ENCODE results near the gene CCR6. TPM values are rescaled to one million over a fixed set of nuclear protein-coding genes. Genes with fewer than 3 reads are reported as not detected.

Gene CCR6
- total RNA-seq, 1 experiment from 2014 or later = not detected

DNA sequence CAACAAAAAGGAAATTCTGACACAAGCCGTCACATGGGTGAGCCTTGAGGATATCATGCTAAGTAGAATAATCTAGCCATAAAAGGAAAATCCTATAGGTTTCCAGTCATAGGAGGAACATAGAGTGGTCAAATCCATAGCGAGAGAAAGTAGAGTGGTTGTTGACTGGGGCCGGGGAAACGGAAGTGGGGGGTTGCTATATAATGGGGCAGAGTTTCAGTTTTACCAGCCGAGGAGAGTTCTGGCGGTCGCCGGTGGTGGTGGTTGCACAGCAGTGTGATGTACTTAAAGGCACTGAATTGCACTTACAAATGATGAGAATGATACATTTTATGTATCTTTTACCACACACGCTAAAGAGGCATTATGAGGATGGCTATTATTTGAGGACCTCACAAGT lies 30.0 kb downstream of the CCR6 start:
- Mint-ChIP-seq H3K4me1 (ENCODE audit: low read depth, unreplicated experiment) (no peaks in the 10 kb centered on the region), H3K9me3 (ENCODE audit: unreplicated experiment) (no peaks in the 10 kb centered on the region), H3K36me3 (ENCODE audit: insufficient read depth, unreplicated experiment) (no peaks in the 10 kb centered on the region), H3K4me3 (ENCODE audit: unreplicated experiment) (no peak overlapping the region), H3K27me3 (ENCODE audit: insufficient read depth, unreplicated experiment) (no peaks in the 10 kb centered on the region), H3K27ac (ENCODE audit: unreplicated experiment) (no peak overlapping the region)
- Histone ChIP-seq H3K9me3 (no peaks in the 10 kb centered on the region), H3K4me3 (ENCODE audit: low read depth, low read length) (no peak overlapping the region), H3K27me3 (replicated peaks; ENCODE audit: control insufficient read depth, insufficient read depth, low read length) (no peaks in the 10 kb centered on the region), H3K36me3 (ENCODE audit: control insufficient read depth, insufficient read depth, low read length) (no peaks in the 10 kb centered on the region), H3K4me1 (no peaks in the 10 kb centered on the region)
- ChIA-PET CTCF (no interaction called here), POLR2A (no interaction called here)
- intact Hi-C loops (cut with micrococcal nuclease; ENCODE audit: unreplicated experiment) = no loop called here
- no TSS peak for BruUV-seq (replicated peaks)
- DNase-seq = no peak
- TF ChIP-seq, protein P1, sequence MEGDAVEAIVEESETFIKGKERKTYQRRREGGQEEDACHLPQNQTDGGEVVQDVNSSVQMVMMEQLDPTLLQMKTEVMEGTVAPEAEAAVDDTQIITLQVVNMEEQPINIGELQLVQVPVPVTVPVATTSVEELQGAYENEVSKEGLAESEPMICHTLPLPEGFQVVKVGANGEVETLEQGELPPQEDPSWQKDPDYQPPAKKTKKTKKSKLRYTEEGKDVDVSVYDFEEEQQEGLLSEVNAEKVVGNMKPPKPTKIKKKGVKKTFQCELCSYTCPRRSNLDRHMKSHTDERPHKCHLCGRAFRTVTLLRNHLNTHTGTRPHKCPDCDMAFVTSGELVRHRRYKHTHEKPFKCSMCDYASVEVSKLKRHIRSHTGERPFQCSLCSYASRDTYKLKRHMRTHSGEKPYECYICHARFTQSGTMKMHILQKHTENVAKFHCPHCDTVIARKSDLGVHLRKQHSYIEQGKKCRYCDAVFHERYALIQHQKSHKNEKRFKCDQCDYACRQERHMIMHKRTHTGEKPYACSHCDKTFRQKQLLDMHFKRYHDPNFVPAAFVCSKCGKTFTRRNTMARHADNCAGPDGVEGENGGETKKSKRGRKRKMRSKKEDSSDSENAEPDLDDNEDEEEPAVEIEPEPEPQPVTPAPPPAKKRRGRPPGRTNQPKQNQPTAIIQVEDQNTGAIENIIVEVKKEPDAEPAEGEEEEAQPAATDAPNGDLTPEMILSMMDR (IDR thresholded peaks at IDR 0.05; ENCODE audit: insufficient read depth in 1 of 2, low read depth in 1 of 2, low read length in 1 of 2, severe bottlenecking in 1 of 2, unreplicated experiment in 1 of 2) = no peak

DNA sequence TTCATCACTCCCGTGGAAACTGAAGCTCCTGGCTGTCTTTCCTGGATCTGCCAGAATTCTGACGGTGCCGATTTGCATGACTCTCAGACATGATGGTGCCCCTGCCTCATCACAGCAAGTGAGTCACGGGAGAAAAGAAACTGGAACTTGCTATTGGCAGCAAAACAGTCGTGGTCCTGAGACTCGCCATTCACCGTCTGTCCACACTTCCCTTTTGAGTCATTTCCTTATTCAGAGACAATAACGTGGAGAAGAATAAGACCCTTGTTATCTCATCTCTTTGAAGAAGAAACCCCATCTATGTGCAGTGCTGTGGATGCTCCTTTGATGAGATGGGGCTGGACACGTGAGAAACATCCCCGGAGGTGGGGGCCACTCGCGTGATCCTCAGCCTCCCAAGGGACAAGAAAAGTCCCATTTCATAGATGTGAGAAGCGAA lies 30.6 kb downstream of the CCR6 start:
- Mint-ChIP-seq H3K27me3 (ENCODE audit: insufficient read depth, unreplicated experiment) (no peaks in the 10 kb centered on the region), H3K36me3 (ENCODE audit: insufficient read depth, unreplicated experiment) (no peaks in the 10 kb centered on the region), H3K4me1 (ENCODE audit: low read depth, unreplicated experiment) (no peaks in the 10 kb centered on the region), H3K4me3 (ENCODE audit: unreplicated experiment) (no peak overlapping the region), H3K27ac (ENCODE audit: unreplicated experiment) (no peak overlapping the region), H3K9me3 (ENCODE audit: unreplicated experiment) (no peaks in the 10 kb centered on the region)
- H3K27me3 ChIP-seq (replicated peaks; ENCODE audit: control insufficient read depth, insufficient read depth, low read length) = no peaks in the 10 kb centered on the region
- no TSS peak for BruUV-seq (replicated peaks)
- POLR2A ChIA-PET = no interaction called here
- intact Hi-C loops (cut with micrococcal nuclease; ENCODE audit: unreplicated experiment) = no loop called here
- no peaks in the 10 kb centered on the region for H3K4me1 ChIP-seq
- H3K36me3 ChIP-seq (ENCODE audit: control insufficient read depth, insufficient read depth, low read length) = no peaks in the 10 kb centered on the region
- CTCF ChIA-PET = no interaction called here
- no peaks in the 10 kb centered on the region for H3K9me3 ChIP-seq
- no peak for DNase-seq
- TF ChIP-seq, protein P1 (IDR thresholded peaks at IDR 0.05; ENCODE audit: insufficient read depth in 1 of 2, low read depth in 1 of 2, low read length in 1 of 2, severe bottlenecking in 1 of 2, unreplicated experiment in 1 of 2) = no peak
- no peak overlapping the region for H3K4me3 ChIP-seq (ENCODE audit: low read depth, low read length)

DNA sequence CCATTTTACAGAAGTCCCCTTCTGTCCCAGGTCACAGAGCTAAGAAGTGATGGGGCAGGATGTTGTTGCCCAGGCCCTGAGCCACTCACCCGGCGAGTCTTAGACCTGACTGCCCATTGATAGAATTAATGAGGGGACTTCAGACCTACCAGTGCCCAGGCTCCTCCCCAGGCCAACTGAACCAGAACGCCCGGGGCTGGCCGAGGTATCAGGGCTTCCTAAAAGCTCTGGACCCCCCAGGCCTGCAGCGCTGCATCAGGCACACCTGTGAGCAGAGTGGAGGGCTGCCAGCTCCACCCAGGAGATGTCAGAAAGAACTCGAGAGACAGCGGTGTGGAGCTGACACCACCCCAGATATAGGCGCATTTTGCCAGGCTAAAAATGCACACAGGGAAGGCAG lies 31.4 kb downstream of the CCR6 start:
- Mint-ChIP-seq H3K4me3 (ENCODE audit: unreplicated experiment) (no peak overlapping the region), H3K4me1 (ENCODE audit: low read depth, unreplicated experiment) (no peaks in the 10 kb centered on the region), H3K27me3 (ENCODE audit: insufficient read depth, unreplicated experiment) (peaks cover 3% of the 10 kb centered on the region), H3K27ac (ENCODE audit: unreplicated experiment) (no peak overlapping the region), H3K36me3 (ENCODE audit: insufficient read depth, unreplicated experiment) (no peaks in the 10 kb centered on the region), H3K9me3 (ENCODE audit: unreplicated experiment) (no peaks in the 10 kb centered on the region)
- BruUV-seq (replicated peaks) = no TSS peak
- ChIA-PET CTCF (no interaction called here), POLR2A (no interaction called here)
- Histone ChIP-seq H3K27me3 (replicated peaks; ENCODE audit: control insufficient read depth, insufficient read depth, low read length) (no peaks in the 10 kb centered on the region), H3K4me1 (no peaks in the 10 kb centered on the region), H3K9me3 (no peaks in the 10 kb centered on the region), H3K4me3 (ENCODE audit: low read depth, low read length) (no peak overlapping the region), H3K36me3 (ENCODE audit: control insufficient read depth, insufficient read depth, low read length) (no peaks in the 10 kb centered on the region)
- intact Hi-C loops (cut with micrococcal nuclease; ENCODE audit: unreplicated experiment) = no loop called here
- TF ChIP-seq, protein P1 (IDR thresholded peaks at IDR 0.05; ENCODE audit: insufficient read depth in 1 of 2, low read depth in 1 of 2, low read length in 1 of 2, severe bottlenecking in 1 of 2, unreplicated experiment in 1 of 2) = no peak
- DNase-seq = no peak

Measured in Caco-2 (cell line).